ENCODE data around the gene CLEC7A.

CLEC7A gene

GRCh38 chr12:10130042-10130441, at the start of gene CLEC7A:
CLEC7A (minus strand) TSS chr12:10130199; CDS start chr12:10130082, 117 bp downstream.
- DNase-seq (ENCODE audit: low read depth), result no peak

GRCh38 chr12:10179776-10180181, 49.8 kb upstream of the CLEC7A start:
- no peak for DNase-seq (ENCODE audit: low read depth)

DNA sequence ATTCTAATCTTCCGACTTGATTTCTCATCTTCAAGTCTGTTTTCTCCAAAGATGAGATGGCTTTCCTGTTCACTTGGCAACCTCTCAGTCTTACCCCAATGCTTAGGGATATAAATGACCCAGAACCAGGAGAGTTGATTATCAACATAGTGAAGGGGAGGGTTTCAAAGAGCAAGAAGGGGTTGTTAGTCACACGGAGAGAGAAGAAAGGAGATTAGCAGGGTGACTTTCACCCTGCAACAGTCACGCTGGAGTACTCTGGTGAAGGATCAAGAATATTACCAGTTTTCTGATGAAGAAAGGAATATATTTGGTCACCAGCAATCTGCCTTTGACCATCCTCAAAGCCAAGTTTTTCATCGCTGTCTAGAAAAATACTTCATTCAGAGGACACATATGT, 48.8 kb upstream of the CLEC7A start, which contains the start of gene TMEM52B:
Gene TMEM52B, plus strand, starts transcription at position 212 of the 400 bp plus-strand sequence. CDS start 543 bp downstream, outside the sequence.
- no peak for DNase-seq (ENCODE audit: low read depth)

- no peak for DNase-seq (ENCODE audit: low read depth)
Measured at GRCh38 chr12:10175846-10176636, 46.0 kb upstream of the CLEC7A start.

DNA sequence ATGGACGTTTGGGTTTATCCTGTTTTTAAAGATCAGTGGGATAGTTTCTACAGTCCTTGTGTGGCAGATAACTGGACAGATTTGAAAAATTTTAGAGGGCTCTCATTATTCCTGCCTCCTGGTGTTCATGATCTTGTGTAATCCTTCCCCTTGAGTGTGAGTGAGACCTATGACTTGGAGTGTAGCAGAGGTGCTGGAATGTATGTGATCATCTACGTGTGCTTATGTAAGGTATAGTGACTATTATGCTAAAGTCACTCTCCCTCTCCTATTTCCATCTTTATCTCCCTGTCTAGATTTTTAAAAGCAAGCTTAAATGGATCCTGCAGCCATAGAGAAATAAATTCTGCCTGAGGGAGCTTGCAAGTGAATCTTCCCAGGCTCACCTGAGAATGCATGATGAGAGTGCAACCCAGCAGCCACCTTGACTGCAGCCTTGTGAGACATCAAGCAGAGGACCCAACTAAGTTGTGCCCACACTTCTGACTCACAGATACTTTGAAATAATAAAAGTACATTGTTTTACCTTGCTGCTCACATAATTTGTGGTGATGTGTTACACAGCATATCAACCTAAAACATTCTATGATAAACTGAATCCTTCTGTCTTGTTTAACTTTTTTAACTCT, 45.1 kb upstream of the CLEC7A start:
- DNase-seq (ENCODE audit: low read depth), result no peak

DNA sequence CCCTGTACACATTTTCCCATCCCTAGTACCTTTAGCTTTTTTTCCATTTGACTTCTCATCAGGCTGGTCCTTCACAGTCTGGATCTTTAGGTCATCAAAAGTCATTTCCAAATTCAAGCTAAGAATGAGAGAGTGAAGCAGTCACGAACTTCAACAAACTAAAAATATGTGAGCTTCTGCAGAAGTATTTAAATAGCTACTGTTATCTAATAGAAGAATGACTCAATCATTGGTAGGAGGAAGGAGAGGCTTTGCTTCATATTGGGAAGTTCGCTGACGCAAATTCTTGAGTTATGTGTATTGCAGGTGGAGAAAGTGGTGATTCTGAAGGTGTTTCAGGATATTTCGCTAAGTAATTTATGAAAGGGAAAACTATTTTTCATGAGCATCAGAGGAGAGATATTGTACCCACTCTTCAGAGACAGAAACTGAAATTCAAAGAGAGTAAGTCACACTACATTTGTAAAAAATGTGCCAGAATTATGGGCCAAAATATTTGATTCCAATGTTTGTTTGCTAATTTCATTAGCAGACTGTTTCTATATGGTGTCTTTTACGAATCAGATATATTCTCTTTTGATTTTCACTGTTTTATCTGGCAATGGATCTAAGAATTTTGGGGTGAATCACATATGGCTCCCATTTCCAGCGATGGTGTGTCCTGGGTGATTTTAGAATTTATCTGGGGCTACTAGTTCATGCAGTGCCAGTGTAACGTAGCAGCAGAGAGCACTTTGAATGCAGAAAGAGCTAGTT, 42.2 kb upstream of the CLEC7A start, which contains the start of gene OLR1:
Gene OLR1, minus strand, starts transcription at position 160 of the 756 bp plus-strand sequence. Its CDS starts 55 bp downstream, at position 105.
- no peak for DNase-seq (ENCODE audit: low read depth)

- DNase-seq (ENCODE audit: low read depth), result no peak
Measured at GRCh38 chr12:10170216-10170615, 40.2 kb upstream of the CLEC7A start.

GRCh38 chr12:10169104-10169503, 39.1 kb upstream of the CLEC7A start:
- no peak for DNase-seq (ENCODE audit: low read depth)

DNA sequence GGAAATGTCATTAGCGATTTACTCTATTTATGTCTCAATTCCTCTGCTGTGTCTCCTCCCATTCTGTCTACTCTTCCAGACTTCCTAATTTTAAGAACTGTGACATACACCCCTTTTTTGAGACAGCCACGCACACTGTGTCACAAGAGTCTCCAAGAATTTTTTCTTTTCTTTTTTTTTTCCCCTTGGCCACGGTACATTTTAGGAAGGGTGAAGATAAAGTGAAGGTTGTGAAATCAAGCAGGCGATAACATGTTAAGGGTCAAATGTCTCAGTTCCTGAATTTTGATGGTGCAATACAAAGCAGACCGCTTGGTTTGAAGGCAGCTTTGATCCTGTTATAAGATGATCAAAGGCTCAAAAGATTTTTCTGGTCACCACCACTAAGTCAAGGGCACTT, 37.6 kb upstream of the CLEC7A start:
- DNase-seq (ENCODE audit: low read depth), result no peak

DNA sequence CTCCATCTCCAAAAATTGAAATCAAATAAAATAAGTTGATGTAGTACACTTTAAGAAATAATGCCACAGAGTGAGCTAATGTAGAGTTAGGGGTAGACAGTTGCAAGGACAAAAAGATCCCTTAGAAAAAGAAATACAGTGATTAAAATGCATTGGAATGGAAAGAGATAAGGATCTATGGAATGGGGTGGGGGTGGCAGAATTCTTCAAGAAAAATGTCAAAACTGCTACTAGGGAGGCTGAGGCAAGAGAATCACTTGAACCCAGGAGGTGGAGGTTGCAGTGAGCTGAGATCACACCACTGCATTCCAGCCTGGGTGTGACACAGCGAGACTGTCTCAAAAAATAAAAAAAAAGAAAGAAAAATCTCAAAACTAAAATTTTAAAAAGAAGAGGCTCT, 35.4 kb upstream of the CLEC7A start:
- no peak for DNase-seq (ENCODE audit: low read depth)

GRCh38 chr12:10163084-10163483, 33.1 kb upstream of the CLEC7A start:
- DNase-seq (ENCODE audit: low read depth), result no peak

DNA sequence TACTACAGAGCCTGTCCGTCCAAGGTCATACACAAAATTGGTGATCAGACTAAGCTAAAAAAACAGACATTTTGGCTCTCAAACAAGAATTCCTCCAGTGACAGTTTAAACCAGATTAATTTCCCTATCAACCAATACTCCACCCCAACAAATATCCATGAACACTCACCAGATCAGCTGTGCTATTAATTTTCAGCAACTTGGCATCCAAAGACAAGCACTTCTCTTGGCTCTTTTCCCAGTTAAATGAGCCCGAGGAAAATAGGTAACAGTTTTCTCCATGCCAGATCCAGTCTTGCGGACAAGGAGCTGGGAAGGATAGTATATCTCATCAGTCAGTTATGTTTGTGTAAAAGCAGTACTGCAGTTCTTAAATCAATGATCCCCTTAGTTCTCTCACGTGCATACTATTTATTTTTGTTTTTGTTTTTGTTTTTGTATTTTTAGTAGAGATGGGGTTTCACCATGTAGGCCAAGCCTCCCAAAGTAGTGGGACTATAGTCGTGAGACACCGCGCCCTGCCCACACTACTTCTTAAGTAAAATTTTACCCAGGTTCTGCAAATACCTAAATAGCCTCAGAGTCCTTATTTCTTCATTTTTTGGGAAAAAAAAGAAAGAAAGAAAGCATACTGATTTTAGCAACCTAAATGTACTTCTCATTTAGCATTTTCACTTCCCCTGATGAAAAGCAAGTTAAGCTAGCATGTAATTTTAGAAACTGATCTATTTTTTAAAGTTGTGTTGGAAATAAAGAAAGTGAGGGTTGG, 30.8 kb upstream of the CLEC7A start:
- no peak for DNase-seq (ENCODE audit: low read depth)

DNA sequence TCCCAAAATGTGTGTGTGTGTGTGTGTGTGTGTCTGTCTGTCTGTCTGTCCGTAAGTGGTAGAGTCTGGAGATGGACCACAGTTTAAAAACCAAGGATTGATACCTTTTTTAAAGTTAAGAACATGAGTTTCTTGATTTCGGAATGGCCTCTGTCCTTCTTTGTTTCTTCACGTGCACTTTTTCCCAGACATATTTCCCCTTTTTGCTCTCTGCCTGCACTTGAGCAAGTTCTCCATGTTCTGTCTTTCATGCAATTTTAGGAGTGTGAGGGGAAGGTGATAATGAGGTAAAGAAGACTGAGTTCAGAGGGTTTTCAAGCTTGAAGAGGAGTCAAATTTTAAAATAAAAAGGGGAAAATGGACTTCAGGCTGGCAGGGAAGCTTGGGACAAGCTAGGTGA, 29.3 kb upstream of the CLEC7A start:
- no peak for DNase-seq (ENCODE audit: low read depth)

GRCh38 chr12:10158406-10158805, 28.4 kb upstream of the CLEC7A start:
- DNase-seq (ENCODE audit: low read depth), result no peak

DNA sequence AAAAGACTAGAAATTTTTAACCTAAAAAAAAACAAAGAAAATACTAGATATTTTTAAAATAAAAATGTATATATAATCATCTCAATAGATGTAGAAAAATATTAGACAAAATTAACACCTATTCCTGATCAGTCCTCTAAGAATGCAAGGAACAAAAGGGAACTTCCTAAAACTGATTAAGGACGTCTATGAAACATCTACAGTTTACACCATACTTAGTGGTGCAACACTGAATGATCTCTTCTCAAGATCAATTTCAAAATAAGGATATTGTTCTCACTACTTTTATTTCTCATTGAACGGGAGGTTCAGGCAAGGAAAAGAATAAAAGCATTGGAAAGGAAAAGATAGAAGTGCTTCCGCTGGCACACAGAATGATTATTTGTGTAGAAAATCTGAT, 26.0 kb upstream of the CLEC7A start:
- no peak for DNase-seq (ENCODE audit: low read depth)

DNA sequence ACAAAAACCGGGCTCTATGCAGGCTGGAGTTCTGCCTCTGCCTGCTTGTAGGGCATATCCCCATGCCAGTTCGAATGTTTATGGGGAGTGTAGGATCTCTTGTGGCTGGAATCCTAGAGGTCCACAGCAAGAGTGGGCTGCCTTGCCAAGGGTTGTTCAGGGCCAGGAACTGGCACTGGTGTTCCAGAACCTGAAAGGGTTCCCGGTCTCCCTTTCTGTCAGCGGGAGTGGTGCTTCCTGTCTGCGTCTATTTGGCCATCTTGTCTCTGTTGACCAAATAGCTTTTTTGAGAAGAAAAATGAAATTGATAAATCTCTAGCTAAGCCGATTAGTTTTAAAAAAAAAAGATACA, 24.1 kb upstream of the CLEC7A start:
- DNase-seq (ENCODE audit: low read depth), result no peak

- DNase-seq (ENCODE audit: low read depth), result peak; percentile 43
Measured at GRCh38 chr12:10153271-10154144, 23.5 kb upstream of the CLEC7A start.

DNA sequence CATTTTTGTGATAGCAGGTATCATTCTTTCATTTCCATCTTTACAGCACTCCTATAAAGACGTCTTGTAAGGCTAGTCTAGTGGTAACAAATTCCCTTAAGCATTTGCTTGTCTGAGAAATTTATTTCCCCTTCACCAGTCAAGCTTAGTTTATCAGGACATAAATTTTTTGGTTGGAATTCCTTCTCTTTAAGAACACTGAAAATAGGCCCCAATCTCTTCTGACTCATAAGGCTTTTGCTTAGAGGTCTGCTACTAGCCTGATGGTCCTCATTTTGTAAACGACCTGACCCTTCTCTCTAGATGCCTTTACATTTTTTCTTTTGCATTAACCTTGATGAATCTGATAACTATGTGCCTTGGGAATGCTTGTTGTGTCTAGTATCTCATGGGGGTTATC, 21.6 kb upstream of the CLEC7A start:
- no peak for DNase-seq (ENCODE audit: low read depth)

- DNase-seq (ENCODE audit: low read depth), result no peak
Measured at GRCh38 chr12:10147714-10148403, 17.9 kb upstream of the CLEC7A start.

GRCh38 chr12:10142976-10143589, 13.1 kb upstream of the CLEC7A start:
- no peak for DNase-seq (ENCODE audit: low read depth)

Data from activated T-cell treated with anti-CD3 and anti-CD28 coated beads for 48 hours (primary cell).